GM23338 (cell line): ENCODE measurements around the gene SUGCT. TPM values are rescaled to one million over a fixed set of nuclear protein-coding genes. Genes with fewer than 3 reads are reported as not detected.

Source experiments
- ATAC-seq: fragments of 200-7000 bp; cut with Tn5 transposase; 3 replicates; pipeline ENCODE4 v1.9.1; 2020
- DNase-seq: peaks from one replicate; pipeline ENCODE4 v3.0.0-alpha.2; 2015; ENCODE audit warnings: low spot score
- H2AFZ ChIP-seq: fragments of 200-600 bp; sonication (generic); 2 replicates; pipeline ENCODE4 v1.8.0; 2016; ENCODE audit warnings: antibody characterized with exemption, mild to moderate bottlenecking, moderate library complexity
- H3F3A ChIP-seq: fragments of 200-600 bp; sonication (generic); replicated peaks from 2 replicates; pipeline ENCODE4 v1.8.0; 2017; ENCODE audit warnings: antibody characterized with exemption, mixed run types, low read depth
- H3K27ac ChIP-seq: fragments of 200-600 bp; sonication (generic); 2 replicates; pipeline ENCODE4 v1.6.1; 2016; ENCODE audit warnings: low read depth
- H3K27me3 ChIP-seq: fragments of 200-600 bp; sonication (generic); 2 replicates; pipeline ENCODE4 v1.8.0; 2016; ENCODE audit warnings: mild to moderate bottlenecking, mixed run types, moderate library complexity; ENCODE audit not compliant: insufficient read depth
- H3K36me3 ChIP-seq: fragments of 200-600 bp; sonication (generic); 2 replicates; pipeline ENCODE4 v1.8.0; 2016; ENCODE audit warnings: mild to moderate bottlenecking; ENCODE audit not compliant: insufficient read depth
- H3K4me1 ChIP-seq: fragments of 200-600 bp; sonication (generic); 2 replicates; pipeline ENCODE4 v1.8.0; 2016; ENCODE audit warnings: mild to moderate bottlenecking, moderate library complexity; ENCODE audit not compliant: insufficient read depth
- H3K4me2 ChIP-seq: fragments of 200-600 bp; sonication (generic); 2 replicates; pipeline ENCODE4 v1.7.1; 2017; ENCODE audit warnings: mixed run types
- H3K4me3 ChIP-seq: fragments of 200-600 bp; sonication (generic); 2 replicates; pipeline ENCODE4 v1.6.1; 2016; ENCODE audit warnings: mixed run types
- H3K79me2 ChIP-seq: fragments of 200-600 bp; sonication (generic); replicated peaks from 2 replicates; pipeline ENCODE4 v1.8.0; 2017; ENCODE audit warnings: mild to moderate bottlenecking; ENCODE audit not compliant: insufficient read depth
- H3K9me2 ChIP-seq: fragments of 200-600 bp; sonication (generic); 2 replicates; pipeline ENCODE4 v1.8.0; 2017; ENCODE audit not compliant: insufficient read depth
- H4K20me1 ChIP-seq: fragments of 200-600 bp; sonication (generic); replicated peaks from 2 replicates; pipeline ENCODE4 v1.8.0; 2017; ENCODE audit warnings: mild to moderate bottlenecking; ENCODE audit not compliant: insufficient read depth
- H3K27ac Mint-ChIP-seq: 2 replicates; pipeline ENCODE4 v1.8.0; 2020; ENCODE audit warnings: inconsistent platforms, mild to moderate bottlenecking, moderate library complexity, mixed read lengths
- H3K27me3 Mint-ChIP-seq: 3 replicates; pipeline ENCODE4 v1.8.0; 2022; ENCODE audit warnings: low read depth, mild to moderate bottlenecking, moderate library complexity, mixed read lengths, inconsistent platforms; ENCODE audit not compliant: insufficient read depth, poor library complexity
- H3K36me3 Mint-ChIP-seq: 3 replicates; pipeline ENCODE4 v1.8.0; 2021; ENCODE audit warnings: low read depth, mild to moderate bottlenecking, inconsistent platforms, moderate library complexity, mixed read lengths
- H3K4me1 Mint-ChIP-seq: 3 replicates; pipeline ENCODE4 v1.8.0; 2020; ENCODE audit warnings: mild to moderate bottlenecking, inconsistent platforms, mixed read lengths
- H3K4me3 Mint-ChIP-seq: 3 replicates; pipeline ENCODE4 v1.8.0; 2021; ENCODE audit warnings: moderate library complexity, mild to moderate bottlenecking, inconsistent platforms, mixed read lengths
- H3K9me3 Mint-ChIP-seq: 3 replicates; pipeline ENCODE4 v1.8.0; 2020; ENCODE audit warnings: moderate library complexity, mild to moderate bottlenecking, inconsistent platforms, mixed read lengths
- CREB1 ChIP-seq: fragments of 250-450 bp; sonication (Bioruptor Pico); IDR thresholded peaks from 2 replicates; pipeline ENCODE4 v1.5.0; 2020; ENCODE audit warnings: low read depth, mild to moderate bottlenecking, moderate library complexity
- EZH2 ChIP-seq: fragments of 200-600 bp; sonication (generic); IDR thresholded peaks from one replicate; pipeline ENCODE4 v1.8.0; 2017; ENCODE audit warnings: antibody characterized with exemption, mild to moderate bottlenecking, low read depth; ENCODE audit not compliant: unreplicated experiment
- JUNB ChIP-seq: IDR thresholded peaks from one replicate; pipeline ENCODE4 v1.6.1; 2016; ENCODE audit warnings: antibody characterized with exemption; ENCODE audit not compliant: unreplicated experiment
- NANOG ChIP-seq: IDR thresholded peaks from 2 replicates; pipeline ENCODE4 v1.6.1; 2016; ENCODE audit warnings: antibody characterized with exemption, borderline replicate concordance
- POLR2AphosphoS5 ChIP-seq: IDR thresholded peaks from 2 replicates; pipeline ENCODE4 v1.6.1; 2016; ENCODE audit warnings: antibody characterized with exemption, low read depth
- STAT1 ChIP-seq: IDR thresholded peaks from one replicate; pipeline ENCODE4 v1.6.1; 2016; ENCODE audit warnings: antibody characterized with exemption; ENCODE audit not compliant: unreplicated experiment
- ZNF114 ChIP-seq: fragments of 250-450 bp; sonication (Bioruptor Pico); IDR thresholded peaks from 2 replicates; pipeline ENCODE4 v1.5.0; 2020; ENCODE audit warnings: mild to moderate bottlenecking, moderate library complexity
- ZNF331 ChIP-seq: fragments of 250-450 bp; sonication (Bioruptor Pico); IDR thresholded peaks from 2 replicates; pipeline ENCODE4 v1.5.0; 2020; ENCODE audit warnings: low read depth, mild to moderate bottlenecking, moderate library complexity
- polyA plus RNA-seq: library from polyadenylated mRNA; unstranded; fragments of >200 nt; fragmentation: Nextera tagmentation; extraction: Ambion mirVana; gene quantifications from 2 replicates; pipeline ENCODE4 v1.2.1, GENCODE V29; 2016
- total RNA-seq: library from RNA; depleted of rRNA; stranded (reverse); fragments of >200 nt; shearing (Covaris generic); gene quantifications from 2 replicates; pipeline ENCODE4 v1.2.3, GENCODE V29; 2014
- TF ChIP-seq, protein P1 (sequence below): IDR thresholded peaks from one replicate; pipeline ENCODE4 v1.6.1; 2018; ENCODE audit warnings: antibody characterized with exemption; ENCODE audit not compliant: unreplicated experiment
- TF ChIP-seq, protein P2 (sequence below): IDR thresholded peaks from 2 replicates; pipeline ENCODE4 v1.6.1; 2016; ENCODE audit warnings: antibody characterized with exemption
- TF ChIP-seq, protein P3 (sequence below): fragments of 250-450 bp; sonication (Bioruptor Pico); IDR thresholded peaks from 2 replicates; pipeline ENCODE4 v1.5.0; 2020; ENCODE audit warnings: mild to moderate bottlenecking, moderate library complexity

Gene SUGCT
- total and polyA plus RNA-seq, 2 experiments from 2014 or later: 4.2 to 5.6 TPM

DNA sequence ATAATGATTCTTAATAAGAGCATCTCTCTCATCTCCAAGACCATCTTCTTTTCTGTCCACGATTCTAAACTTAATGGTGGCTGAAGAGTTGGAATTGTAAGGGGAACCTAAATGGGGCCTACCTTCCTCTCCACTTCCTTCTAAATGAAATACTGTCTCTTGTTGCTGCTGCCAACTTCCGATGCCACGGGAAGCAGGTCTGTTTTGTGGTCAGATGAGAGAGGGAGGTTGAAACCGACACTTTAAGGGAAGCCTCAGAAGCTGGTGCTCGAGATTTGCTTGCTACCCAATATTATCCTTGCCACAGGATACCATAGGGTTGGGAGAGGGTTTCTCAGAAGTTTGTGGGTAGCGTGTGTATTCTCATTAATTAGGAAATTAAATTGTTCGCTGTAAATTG lies 464.1 kb downstream of the SUGCT start:
- Histone ChIP-seq H3K4me3 (no peak overlapping the region), H3K27me3 (no peaks in the 10 kb centered on the region), H3K4me2 (no peak overlapping the region), H2AFZ (no peak overlapping the region), H3F3A (no peaks in the 10 kb centered on the region), H3K9me2 (no peaks in the 10 kb centered on the region), H3K4me1 (no peaks in the 10 kb centered on the region), H3K36me3 (no peaks in the 10 kb centered on the region), H3K27ac (no peak overlapping the region), H4K20me1 (no peaks in the 10 kb centered on the region), H3K79me2 (no peaks in the 10 kb centered on the region)
- Mint-ChIP-seq H3K9me3 (no peaks in the 10 kb centered on the region), H3K4me1 (no peaks in the 10 kb centered on the region), H3K36me3 (no peaks in the 10 kb centered on the region), H3K27ac (no peak overlapping the region), H3K27me3 (no peaks in the 10 kb centered on the region), H3K4me3 (no peak overlapping the region)
- DNase-seq (no peak), ATAC-seq (no peak)
- no peak for TF ChIP-seq ZNF331 (CRISPR knock-in tag)
- TF ChIP-seq, protein P1, sequence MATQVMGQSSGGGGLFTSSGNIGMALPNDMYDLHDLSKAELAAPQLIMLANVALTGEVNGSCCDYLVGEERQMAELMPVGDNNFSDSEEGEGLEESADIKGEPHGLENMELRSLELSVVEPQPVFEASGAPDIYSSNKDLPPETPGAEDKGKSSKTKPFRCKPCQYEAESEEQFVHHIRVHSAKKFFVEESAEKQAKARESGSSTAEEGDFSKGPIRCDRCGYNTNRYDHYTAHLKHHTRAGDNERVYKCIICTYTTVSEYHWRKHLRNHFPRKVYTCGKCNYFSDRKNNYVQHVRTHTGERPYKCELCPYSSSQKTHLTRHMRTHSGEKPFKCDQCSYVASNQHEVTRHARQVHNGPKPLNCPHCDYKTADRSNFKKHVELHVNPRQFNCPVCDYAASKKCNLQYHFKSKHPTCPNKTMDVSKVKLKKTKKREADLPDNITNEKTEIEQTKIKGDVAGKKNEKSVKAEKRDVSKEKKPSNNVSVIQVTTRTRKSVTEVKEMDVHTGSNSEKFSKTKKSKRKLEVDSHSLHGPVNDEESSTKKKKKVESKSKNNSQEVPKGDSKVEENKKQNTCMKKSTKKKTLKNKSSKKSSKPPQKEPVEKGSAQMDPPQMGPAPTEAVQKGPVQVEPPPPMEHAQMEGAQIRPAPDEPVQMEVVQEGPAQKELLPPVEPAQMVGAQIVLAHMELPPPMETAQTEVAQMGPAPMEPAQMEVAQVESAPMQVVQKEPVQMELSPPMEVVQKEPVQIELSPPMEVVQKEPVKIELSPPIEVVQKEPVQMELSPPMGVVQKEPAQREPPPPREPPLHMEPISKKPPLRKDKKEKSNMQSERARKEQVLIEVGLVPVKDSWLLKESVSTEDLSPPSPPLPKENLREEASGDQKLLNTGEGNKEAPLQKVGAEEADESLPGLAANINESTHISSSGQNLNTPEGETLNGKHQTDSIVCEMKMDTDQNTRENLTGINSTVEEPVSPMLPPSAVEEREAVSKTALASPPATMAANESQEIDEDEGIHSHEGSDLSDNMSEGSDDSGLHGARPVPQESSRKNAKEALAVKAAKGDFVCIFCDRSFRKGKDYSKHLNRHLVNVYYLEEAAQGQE: no peak
- TF ChIP-seq, protein P2, sequence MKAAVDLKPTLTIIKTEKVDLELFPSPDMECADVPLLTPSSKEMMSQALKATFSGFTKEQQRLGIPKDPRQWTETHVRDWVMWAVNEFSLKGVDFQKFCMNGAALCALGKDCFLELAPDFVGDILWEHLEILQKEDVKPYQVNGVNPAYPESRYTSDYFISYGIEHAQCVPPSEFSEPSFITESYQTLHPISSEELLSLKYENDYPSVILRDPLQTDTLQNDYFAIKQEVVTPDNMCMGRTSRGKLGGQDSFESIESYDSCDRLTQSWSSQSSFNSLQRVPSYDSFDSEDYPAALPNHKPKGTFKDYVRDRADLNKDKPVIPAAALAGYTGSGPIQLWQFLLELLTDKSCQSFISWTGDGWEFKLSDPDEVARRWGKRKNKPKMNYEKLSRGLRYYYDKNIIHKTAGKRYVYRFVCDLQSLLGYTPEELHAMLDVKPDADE: no peak
- TF ChIP-seq NANOG: no peak

DNA sequence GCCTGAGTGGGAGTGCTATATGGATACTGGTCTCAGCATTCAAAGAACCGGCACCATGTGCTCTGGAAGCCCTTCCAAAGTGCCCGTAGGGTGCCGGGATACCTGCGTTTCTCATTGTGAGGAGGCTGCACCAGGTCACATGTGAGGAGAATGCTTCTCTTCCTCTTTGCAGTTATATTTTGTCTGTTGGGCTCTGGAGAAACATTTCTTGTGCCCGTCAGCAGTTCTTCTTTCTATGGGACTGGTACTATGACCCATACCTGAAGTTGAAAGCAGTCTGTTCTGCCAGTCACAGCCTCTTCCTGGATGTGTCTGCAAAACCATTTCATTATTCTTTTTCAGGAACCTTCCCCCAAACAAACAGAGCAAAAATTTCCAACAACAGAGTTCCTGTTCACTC lies 465.0 kb downstream of the SUGCT start:
- Histone ChIP-seq H3K79me2 (no peaks in the 10 kb centered on the region), H3K9me2 (no peaks in the 10 kb centered on the region), H3F3A (no peaks in the 10 kb centered on the region), H3K27ac (no peak overlapping the region), H3K4me1 (no peaks in the 10 kb centered on the region), H4K20me1 (no peaks in the 10 kb centered on the region), H3K36me3 (no peaks in the 10 kb centered on the region), H3K4me2 (no peak overlapping the region), H2AFZ (no peak overlapping the region), H3K27me3 (no peaks in the 10 kb centered on the region), H3K4me3 (no peak overlapping the region)
- Mint-ChIP-seq H3K36me3 (no peaks in the 10 kb centered on the region), H3K4me1 (peaks cover 5% of the 10 kb centered on the region; the same call in 2 of the 3 replicates), H3K4me3 (no peak overlapping the region), H3K9me3 (no peaks in the 10 kb centered on the region), H3K27me3 (no peaks in the 10 kb centered on the region), H3K27ac (no peak overlapping the region)
- DNase-seq: no peak
- no peak for ATAC-seq
- TF ChIP-seq POLR2AphosphoS5: no peak
- TF ChIP-seq EZH2: no peak
- no peak for TF ChIP-seq ZNF114 (CRISPR knock-in tag)
- no peak for TF ChIP-seq CREB1 (CRISPR knock-in tag)
- TF ChIP-seq, protein P3, sequence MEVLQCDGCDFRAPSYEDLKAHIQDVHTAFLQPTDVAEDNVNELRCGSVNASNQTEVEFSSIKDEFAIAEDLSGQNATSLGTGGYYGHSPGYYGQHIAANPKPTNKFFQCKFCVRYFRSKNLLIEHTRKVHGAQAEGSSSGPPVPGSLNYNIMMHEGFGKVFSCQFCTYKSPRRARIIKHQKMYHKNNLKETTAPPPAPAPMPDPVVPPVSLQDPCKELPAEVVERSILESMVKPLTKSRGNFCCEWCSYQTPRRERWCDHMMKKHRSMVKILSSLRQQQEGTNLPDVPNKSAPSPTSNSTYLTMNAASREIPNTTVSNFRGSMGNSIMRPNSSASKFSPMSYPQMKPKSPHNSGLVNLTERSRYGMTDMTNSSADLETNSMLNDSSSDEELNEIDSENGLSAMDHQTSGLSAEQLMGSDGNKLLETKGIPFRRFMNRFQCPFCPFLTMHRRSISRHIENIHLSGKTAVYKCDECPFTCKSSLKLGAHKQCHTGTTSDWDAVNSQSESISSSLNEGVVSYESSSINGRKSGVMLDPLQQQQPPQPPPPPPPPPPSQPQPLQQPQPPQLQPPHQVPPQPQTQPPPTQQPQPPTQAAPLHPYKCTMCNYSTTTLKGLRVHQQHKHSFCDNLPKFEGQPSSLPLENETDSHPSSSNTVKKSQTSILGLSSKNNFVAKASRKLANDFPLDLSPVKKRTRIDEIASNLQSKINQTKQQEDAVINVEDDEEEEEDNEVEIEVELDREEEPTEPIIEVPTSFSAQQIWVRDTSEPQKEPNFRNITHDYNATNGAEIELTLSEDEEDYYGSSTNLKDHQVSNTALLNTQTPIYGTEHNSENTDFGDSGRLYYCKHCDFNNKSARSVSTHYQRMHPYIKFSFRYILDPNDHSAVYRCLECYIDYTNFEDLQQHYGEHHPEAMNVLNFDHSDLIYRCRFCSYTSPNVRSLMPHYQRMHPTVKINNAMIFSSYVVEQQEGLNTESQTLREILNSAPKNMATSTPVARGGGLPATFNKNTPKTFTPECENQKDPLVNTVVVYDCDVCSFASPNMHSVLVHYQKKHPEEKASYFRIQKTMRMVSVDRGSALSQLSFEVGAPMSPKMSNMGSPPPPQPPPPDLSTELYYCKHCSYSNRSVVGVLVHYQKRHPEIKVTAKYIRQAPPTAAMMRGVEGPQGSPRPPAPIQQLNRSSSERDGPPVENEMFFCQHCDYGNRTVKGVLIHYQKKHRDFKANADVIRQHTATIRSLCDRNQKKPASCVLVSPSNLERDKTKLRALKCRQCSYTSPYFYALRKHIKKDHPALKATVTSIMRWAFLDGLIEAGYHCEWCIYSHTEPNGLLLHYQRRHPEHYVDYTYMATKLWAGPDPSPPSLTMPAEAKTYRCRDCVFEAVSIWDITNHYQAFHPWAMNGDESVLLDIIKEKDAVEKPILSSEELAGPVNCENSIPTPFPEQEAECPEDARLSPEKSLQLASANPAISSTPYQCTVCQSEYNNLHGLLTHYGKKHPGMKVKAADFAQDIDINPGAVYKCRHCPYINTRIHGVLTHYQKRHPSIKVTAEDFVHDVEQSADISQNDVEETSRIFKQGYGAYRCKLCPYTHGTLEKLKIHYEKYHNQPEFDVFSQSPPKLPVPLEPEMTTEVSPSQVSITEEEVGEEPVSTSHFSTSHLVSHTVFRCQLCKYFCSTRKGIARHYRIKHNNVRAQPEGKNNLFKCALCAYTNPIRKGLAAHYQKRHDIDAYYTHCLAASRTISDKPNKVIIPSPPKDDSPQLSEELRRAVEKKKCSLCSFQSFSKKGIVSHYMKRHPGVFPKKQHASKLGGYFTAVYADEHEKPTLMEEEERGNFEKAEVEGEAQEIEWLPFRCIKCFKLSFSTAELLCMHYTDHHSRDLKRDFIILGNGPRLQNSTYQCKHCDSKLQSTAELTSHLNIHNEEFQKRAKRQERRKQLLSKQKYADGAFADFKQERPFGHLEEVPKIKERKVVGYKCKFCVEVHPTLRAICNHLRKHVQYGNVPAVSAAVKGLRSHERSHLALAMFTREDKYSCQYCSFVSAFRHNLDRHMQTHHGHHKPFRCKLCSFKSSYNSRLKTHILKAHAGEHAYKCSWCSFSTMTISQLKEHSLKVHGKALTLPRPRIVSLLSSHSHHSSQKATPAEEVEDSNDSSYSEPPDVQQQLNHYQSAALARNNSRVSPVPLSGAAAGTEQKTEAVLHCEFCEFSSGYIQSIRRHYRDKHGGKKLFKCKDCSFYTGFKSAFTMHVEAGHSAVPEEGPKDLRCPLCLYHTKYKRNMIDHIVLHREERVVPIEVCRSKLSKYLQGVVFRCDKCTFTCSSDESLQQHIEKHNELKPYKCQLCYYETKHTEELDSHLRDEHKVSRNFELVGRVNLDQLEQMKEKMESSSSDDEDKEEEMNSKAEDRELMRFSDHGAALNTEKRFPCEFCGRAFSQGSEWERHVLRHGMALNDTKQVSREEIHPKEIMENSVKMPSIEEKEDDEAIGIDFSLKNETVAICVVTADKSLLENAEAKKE (CRISPR knock-in tag): no peak
- TF ChIP-seq, protein P2: no peak
- TF ChIP-seq NANOG: no peak
- TF ChIP-seq STAT1: no peak
- TF ChIP-seq JUNB: no peak
